GM19023 (cell line): ENCODE data around the gene TKT.

Source experiments
- ATAC-seq: cut with Tn5 transposase; IDR thresholded peaks from one replicate; pipeline ENCODE4 v1.9.1; 2021; ENCODE audit warnings: mild to moderate bottlenecking, moderate library complexity; ENCODE audit not compliant: unreplicated experiment

TKT gene

GRCh38 chr3:53242155-53242554 is 13.7 kb downstream of the TKT start:
- ATAC-seq: no peak

GRCh38 chr3:53240989-53241972 is 14.5 kb downstream of the TKT start:
- no peak for ATAC-seq

- no peak for ATAC-seq
These were observed 16.0 kb downstream of the TKT start for GRCh38 chr3:53239800-53240199.

- no peak for ATAC-seq
These were observed 16.9 kb downstream of the TKT start for GRCh38 chr3:53238886-53239285.

- no peak for ATAC-seq
These were observed 17.6 kb downstream of the TKT start for GRCh38 chr3:53238051-53238850.

GRCh38 chr3:53236112-53236841 is 19.5 kb downstream of the TKT start:
- ATAC-seq: no peak

- ATAC-seq: no peak
These were observed 20.3 kb downstream of the TKT start for GRCh38 chr3:53235545-53235944.

- no peak for ATAC-seq
These were observed 21.0 kb downstream of the TKT start for GRCh38 chr3:53234841-53235232.

- no peak for ATAC-seq
These were observed 21.5 kb downstream of the TKT start for GRCh38 chr3:53234130-53234840.

- no peak for ATAC-seq
These were observed 23.0 kb downstream of the TKT start for GRCh38 chr3:53232641-53233377.

GRCh38 chr3:53231532-53232511 is 24.0 kb downstream of the TKT start:
- ATAC-seq: no peak

- no peak for ATAC-seq
These were observed 25.0 kb downstream of the TKT start for GRCh38 chr3:53230789-53231188.

GRCh38 chr3:53230041-53230621 is 25.7 kb downstream of the TKT start:
- ATAC-seq: no peak

- ATAC-seq: no peak
These were observed 26.2 kb downstream of the TKT start for GRCh38 chr3:53229606-53230005.

GRCh38 chr3:53229171-53229570 is 26.7 kb downstream of the TKT start:
- no peak for ATAC-seq

GRCh38 chr3:53227993-53228885 is 27.6 kb downstream of the TKT start:
- no peak for ATAC-seq

- ATAC-seq: no peak
These were observed 28.9 kb downstream of the TKT start for GRCh38 chr3:53226841-53227407.
